GM12891 (cell line): ENCODE measurements around the gene CD1D.

Experiments
- PAX5 ChIP-seq: IDR thresholded peaks from 2 replicates; pipeline ENCODE4 v1.6.1; 2011; ENCODE audit warnings: low read length, moderate library complexity, mild to moderate bottlenecking; ENCODE audit not compliant: insufficient read depth, severe bottlenecking
- POLR2A ChIP-seq: IDR thresholded peaks from 2 replicates; pipeline ENCODE4 v1.6.1; 2011; ENCODE audit warnings: low read depth, low read length, control low read depth
- POLR2AphosphoS5 ChIP-seq: IDR thresholded peaks from 2 replicates; pipeline ENCODE4 v1.6.1; 2011; ENCODE audit warnings: low read depth, low read length, control low read depth

DNA sequence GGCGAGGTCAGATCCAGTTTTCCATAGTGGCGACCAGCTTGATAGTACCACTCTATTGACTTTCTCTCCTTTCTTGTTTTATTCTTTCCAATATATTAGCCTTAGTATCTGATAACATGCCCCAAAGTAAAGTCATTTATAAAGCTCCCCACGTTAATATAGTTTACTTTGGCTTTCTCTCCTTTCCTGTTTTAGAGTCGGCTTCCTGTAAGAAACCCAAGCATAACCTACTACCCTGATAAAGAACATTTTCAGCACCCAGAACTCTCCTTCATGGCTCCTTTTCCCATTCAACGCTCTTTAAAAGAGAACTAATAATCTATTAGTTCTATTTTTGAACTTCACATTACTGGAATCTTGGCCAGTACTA, 23.7 kb downstream of the CD1D start:
- TF ChIP-seq POLR2AphosphoS5 (no peak), PAX5 (no peak), POLR2A (no peak)
